Mesenchymal stem cell (in vitro differentiated cells and primary cell): ENCODE data around the gene NUCB2.
"Not testable (repeated sequence)": the region's sequence is repeated elsewhere in the genome, so short reads cannot be mapped to it uniquely, and the experiment has no call there.

Experiments
- DNase-seq: peaks from one replicate; pipeline ENCODE4 v3.0.0-alpha.2; 2013
- H2AFZ ChIP-seq: one replicate; pipeline ENCODE4 v1.6.1; 2013; ENCODE audit warnings: low read depth, mild to moderate bottlenecking, control low read depth, inconsistent platforms, low read length, moderate library complexity
- H2AK5ac ChIP-seq: 2 replicates; pipeline ENCODE4 v1.6.1; 2013; ENCODE audit warnings: low read length, moderate library complexity, mild to moderate bottlenecking, inconsistent platforms; ENCODE audit not compliant: severe bottlenecking
- H2BK120ac ChIP-seq: one replicate; pipeline ENCODE4 v1.6.1; 2013; ENCODE audit warnings: low read depth, mild to moderate bottlenecking, inconsistent platforms, low read length, moderate library complexity
- H2BK12ac ChIP-seq, 2 experiments: one replicate each; pipeline ENCODE4 v1.6.1; 2013; ENCODE audit warnings: inconsistent platforms in 2 of 2, low read length in 2 of 2, mild to moderate bottlenecking in 2 of 2, moderate library complexity in 2 of 2, control low read depth in 1 of 2
- H2BK15ac ChIP-seq: one replicate; pipeline ENCODE4 v1.6.1; 2013; ENCODE audit warnings: mild to moderate bottlenecking, low read depth, inconsistent platforms; ENCODE audit not compliant: poor library complexity, severe bottlenecking
- H2BK5ac ChIP-seq: 2 replicates; pipeline ENCODE4 v1.6.1; 2013; ENCODE audit warnings: low read depth, mild to moderate bottlenecking, low read length, control low read depth, inconsistent platforms; ENCODE audit not compliant: poor library complexity, severe bottlenecking
- H3K14ac ChIP-seq, 2 experiments: one replicate each; pipeline ENCODE4 v1.6.1; 2013; ENCODE audit warnings: inconsistent platforms in 2 of 2, low read length in 2 of 2, control low read depth in 1 of 2, mild to moderate bottlenecking in 1 of 2, moderate library complexity in 1 of 2
- H3K18ac ChIP-seq, 2 experiments: one replicate each; pipeline ENCODE4 v1.6.1; 2013; ENCODE audit warnings: inconsistent platforms in 2 of 2, low read length in 2 of 2, control low read depth in 1 of 2, low read depth in 1 of 2, mild to moderate bottlenecking in 1 of 2
- H3K23ac ChIP-seq, 2 experiments: one replicate each; pipeline ENCODE4 v1.6.1; 2013; ENCODE audit warnings: inconsistent platforms in 2 of 2, low read length in 2 of 2, mild to moderate bottlenecking in 2 of 2, moderate library complexity in 2 of 2, control low read depth in 1 of 2
- H3K27ac ChIP-seq: 2 replicates; pipeline ENCODE4 v1.5.1; 2013; ENCODE audit warnings: mild to moderate bottlenecking, moderate library complexity, low read length, control low read depth, inconsistent platforms; ENCODE audit not compliant: poor library complexity, severe bottlenecking
- H3K27me3 ChIP-seq, 2 experiments: 2 replicates each; pipeline versions ENCODE4 v1.6.1 to v1.7.0; 2013; ENCODE audit warnings: low read length in 2 of 2, mild to moderate bottlenecking in 2 of 2, moderate library complexity in 2 of 2, control low read depth in 1 of 2, inconsistent platforms in 1 of 2; ENCODE audit not compliant: control insufficient read depth in 1 of 2, insufficient read depth in 1 of 2
- H3K36me3 ChIP-seq, 2 experiments: 2 replicates each; pipeline versions ENCODE4 v1.6.1 to v1.7.0; 2013; ENCODE audit warnings: low read length in 2 of 2, control low read depth in 1 of 2, inconsistent platforms in 1 of 2, low read depth in 1 of 2, mild to moderate bottlenecking in 1 of 2; ENCODE audit not compliant: insufficient read depth in 2 of 2, control insufficient read depth in 1 of 2
- H3K4ac ChIP-seq, 2 experiments: one replicate each; pipeline ENCODE4 v1.6.1; 2013; ENCODE audit warnings: inconsistent platforms in 2 of 2, low read length in 2 of 2, mild to moderate bottlenecking in 2 of 2, moderate library complexity in 2 of 2, control low read depth in 1 of 2, low read depth in 1 of 2
- H3K4me1 ChIP-seq: 2 replicates; pipeline ENCODE4 v1.6.1; 2013; ENCODE audit warnings: low read depth, low read length, control low read depth; ENCODE audit not compliant: control insufficient read depth, insufficient read depth
- H3K4me2 ChIP-seq: 2 replicates; pipeline ENCODE4 v1.6.1; 2013; ENCODE audit warnings: low read length, mild to moderate bottlenecking, inconsistent platforms; ENCODE audit not compliant: poor library complexity, severe bottlenecking
- H3K4me3 ChIP-seq, 2 experiments: 2 replicates each; pipeline versions ENCODE4 v1.5.1 to v1.7.0; 2013; ENCODE audit warnings: low read length in 2 of 2, mild to moderate bottlenecking in 2 of 2, control low read depth in 1 of 2, low read depth in 1 of 2; ENCODE audit not compliant: insufficient read depth in 1 of 2
- H3K79me1 ChIP-seq: replicated peaks from 2 replicates; pipeline ENCODE4 v1.6.1; 2013; ENCODE audit warnings: mild to moderate bottlenecking, control low read depth, low read length, inconsistent platforms; ENCODE audit not compliant: poor library complexity, severe bottlenecking
- H3K9ac ChIP-seq: 2 replicates; pipeline ENCODE4 v1.7.0; 2013; ENCODE audit warnings: mild to moderate bottlenecking, low read length, moderate library complexity
- H3K9me3 ChIP-seq: 2 replicates; pipeline ENCODE4 v1.7.0; 2013; ENCODE audit warnings: mild to moderate bottlenecking, low read length; ENCODE audit not compliant: control insufficient read depth
- H4K8ac ChIP-seq: one replicate; pipeline ENCODE4 v1.6.1; 2013; ENCODE audit warnings: inconsistent platforms, mild to moderate bottlenecking, low read length, moderate library complexity
- H4K91ac ChIP-seq: one replicate; pipeline ENCODE4 v1.6.1; 2013; ENCODE audit warnings: mild to moderate bottlenecking, low read length, inconsistent platforms
- WGBS: methylation state at CpG from one replicate; pipeline ENCODE4 v1.1.7; 2013; ENCODE audit warnings: mixed read lengths; 5-methylcytosine and 5-hydroxymethylcytosine counted together

The NUCB2 gene

DNA sequence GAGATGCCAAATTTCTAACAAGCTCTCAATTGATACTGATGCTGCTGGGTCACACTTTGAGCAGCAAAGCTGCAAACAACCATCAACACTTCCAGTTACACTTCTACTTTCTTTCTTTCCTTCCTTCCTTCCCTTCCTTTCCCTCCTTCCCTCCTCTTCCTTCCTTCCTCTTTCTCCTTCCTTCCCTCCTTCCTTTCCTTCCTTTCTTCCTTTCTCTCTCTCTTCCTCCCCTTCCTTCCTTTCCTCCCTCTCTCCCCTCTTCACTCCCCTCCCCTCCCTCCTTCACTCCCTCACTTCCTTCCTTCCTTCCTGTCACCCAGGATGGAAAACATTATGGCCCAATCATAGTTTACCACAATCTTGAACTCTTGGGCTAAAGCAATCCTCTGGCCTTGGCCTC, 35.8 kb upstream of the NUCB2 start:
- no peak overlapping the region for H3K14ac ChIP-seq
- no peak overlapping the region for H3K4me2 ChIP-seq
- H3K27me3 ChIP-seq, result no peaks in the 10 kb centered on the region
- no peak overlapping the region for H2BK5ac ChIP-seq
- H4K91ac ChIP-seq, result no peak overlapping the region
- H2BK120ac ChIP-seq, result no peak overlapping the region
- H4K8ac ChIP-seq, result no peak overlapping the region
- H3K9me3 ChIP-seq, result no peaks in the 10 kb centered on the region
- H3K4me1 ChIP-seq, result peaks cover 2% of the 10 kb centered on the region
- H2BK15ac ChIP-seq, result no peak overlapping the region
- H2BK12ac ChIP-seq, result no peak overlapping the region
- no peak overlapping the region for H3K9ac ChIP-seq
- no peak overlapping the region for H3K27ac ChIP-seq
- H2AK5ac ChIP-seq, result no peak overlapping the region
- H2AFZ ChIP-seq, result no peak overlapping the region
- H3K4ac ChIP-seq, result no peak overlapping the region
- no peaks in the 10 kb centered on the region for H3K79me1 ChIP-seq
- H3K36me3 ChIP-seq, result no peaks in the 10 kb centered on the region
- H3K4me3 ChIP-seq, result no peak overlapping the region
- H3K23ac ChIP-seq, result no peak overlapping the region
- no peak for DNase-seq
- no peak overlapping the region for H3K18ac ChIP-seq

DNA sequence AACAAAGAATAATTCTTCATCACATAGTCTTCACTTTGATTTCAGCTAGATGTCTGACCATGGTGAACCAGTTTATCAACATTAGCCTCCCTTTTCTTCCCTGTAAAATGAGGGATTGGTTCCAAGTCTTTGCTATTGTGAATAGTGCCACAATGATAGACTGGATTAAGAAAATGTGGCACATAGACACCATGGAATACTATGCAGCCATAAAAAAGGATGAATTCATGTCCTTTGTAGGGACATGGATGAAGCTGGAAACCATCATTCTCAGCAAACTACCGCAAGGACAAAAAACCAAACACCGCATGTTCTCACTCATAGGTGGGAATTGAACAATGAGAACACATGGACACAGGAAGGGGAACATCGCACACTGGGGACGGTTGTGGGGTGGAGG, 33.6 kb upstream of the NUCB2 start:
- not testable (repeated sequence) for H3K23ac ChIP-seq, H3K9ac ChIP-seq, H3K18ac ChIP-seq, H3K4me1 ChIP-seq, H2BK15ac ChIP-seq, H3K36me3 ChIP-seq, DNase-seq, H2AFZ ChIP-seq, H3K9me3 ChIP-seq, H2BK12ac ChIP-seq, H3K27ac ChIP-seq, H2AK5ac ChIP-seq, H3K27me3 ChIP-seq, H3K4me2 ChIP-seq, H3K79me1 ChIP-seq, H4K91ac ChIP-seq, H3K14ac ChIP-seq, H3K4me3 ChIP-seq, H2BK5ac ChIP-seq, H3K4ac ChIP-seq, H4K8ac ChIP-seq, H2BK120ac ChIP-seq
- no CpG with 5 or more reads among the region's 4 CpGs for WGBS

DNA sequence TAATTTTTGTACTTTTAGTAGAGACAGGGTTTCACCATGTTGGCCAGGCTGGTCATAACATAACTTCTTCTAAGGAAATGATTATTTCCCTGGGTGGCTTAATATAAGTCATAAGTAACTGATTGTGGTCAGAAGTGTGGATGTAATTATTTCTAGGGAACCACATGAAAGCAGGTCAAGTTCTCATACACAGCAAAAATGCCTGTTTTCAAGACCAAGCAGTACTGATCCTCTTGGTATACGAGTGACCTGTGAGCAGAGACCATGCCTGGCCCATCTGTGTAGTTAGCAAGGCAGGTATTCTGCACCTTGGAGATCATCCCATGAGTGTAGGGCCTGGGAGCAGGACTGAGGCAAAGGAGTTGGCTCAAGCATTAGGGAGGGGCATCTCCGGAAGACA, 32.5 kb upstream of the NUCB2 start:
- H3K27ac ChIP-seq, result no peak overlapping the region
- no peak overlapping the region for H2AK5ac ChIP-seq
- H2BK15ac ChIP-seq, result no peak overlapping the region
- H3K79me1 ChIP-seq, result no peaks in the 10 kb centered on the region
- H3K18ac ChIP-seq, result no peak overlapping the region
- no peak for DNase-seq
- no peak overlapping the region for H2AFZ ChIP-seq
- 63% methylated on average over 2 of the region's 2 CpGs for WGBS
- H4K91ac ChIP-seq, result no peak overlapping the region
- no peak overlapping the region for H3K9ac ChIP-seq
- no peaks in the 10 kb centered on the region for H3K36me3 ChIP-seq
- peaks cover 2% of the 10 kb centered on the region for H3K4me1 ChIP-seq
- no peak overlapping the region for H4K8ac ChIP-seq
- H3K4me2 ChIP-seq, result no peak overlapping the region
- no peaks in the 10 kb centered on the region for H3K27me3 ChIP-seq
- H2BK120ac ChIP-seq, result no peak overlapping the region
- no peak overlapping the region for H3K4me3 ChIP-seq
- no peak overlapping the region for H2BK12ac ChIP-seq
- H3K14ac ChIP-seq, result no peak overlapping the region
- no peak overlapping the region for H2BK5ac ChIP-seq
- no peak overlapping the region for H3K23ac ChIP-seq
- H3K4ac ChIP-seq, result no peak overlapping the region
- no peaks in the 10 kb centered on the region for H3K9me3 ChIP-seq

DNA sequence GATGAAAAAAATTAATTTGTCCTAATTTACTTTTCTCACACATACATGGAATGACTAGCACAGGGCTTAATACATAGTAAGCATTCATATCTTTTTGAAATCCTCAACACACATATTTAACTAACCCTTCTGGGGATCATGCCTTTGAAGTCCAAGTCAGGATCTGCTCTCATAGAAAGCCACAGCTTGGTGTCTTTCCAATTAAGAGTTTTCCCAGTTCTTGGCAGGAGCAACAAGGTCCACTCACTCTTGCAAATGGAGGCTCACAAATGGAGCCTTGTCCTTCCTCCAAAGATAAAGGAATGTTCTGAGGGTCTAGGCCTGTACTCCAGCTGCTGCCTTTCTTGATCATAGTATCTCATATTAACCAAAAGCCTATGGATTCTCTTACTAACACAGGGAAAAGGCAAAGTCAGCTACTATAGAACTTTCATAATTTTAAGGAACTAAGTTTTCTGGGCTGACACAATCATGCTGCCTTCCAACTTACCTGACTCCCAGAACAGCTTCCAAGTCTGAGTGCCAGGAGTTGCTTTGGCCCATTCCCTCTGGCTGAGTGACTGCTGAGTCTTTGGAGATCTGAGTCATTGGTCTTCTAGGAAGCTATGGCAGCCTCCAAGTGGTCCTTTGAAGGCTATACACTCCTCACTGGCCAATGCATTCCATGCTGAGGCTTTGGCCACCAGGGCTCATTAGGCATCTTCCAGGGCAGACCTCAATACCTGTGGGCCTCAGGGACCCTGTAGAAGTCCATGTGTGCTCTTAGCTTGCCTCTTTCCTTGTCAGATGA, 25.8 kb upstream of the NUCB2 start:
- Histone ChIP-seq H2BK12ac (no peak overlapping the region), H2BK15ac (no peak overlapping the region), H3K18ac (no peak overlapping the region), H3K27me3 (no peaks in the 10 kb centered on the region), H3K4me3 (no peak overlapping the region), H2BK5ac (no peak overlapping the region), H3K4ac (no peak overlapping the region), H2AFZ (no peak overlapping the region), H2AK5ac (no peak overlapping the region), H3K36me3 (no peaks in the 10 kb centered on the region), H3K27ac (no peak overlapping the region), H3K9ac (no peak overlapping the region), H2BK120ac (no peak overlapping the region), H4K8ac (no peak overlapping the region), H3K9me3 (no peaks in the 10 kb centered on the region), H3K4me1 (no peaks in the 10 kb centered on the region), H3K14ac (no peak overlapping the region), H3K79me1 (no peaks in the 10 kb centered on the region), H3K23ac (no peak overlapping the region), H3K4me2 (no peak overlapping the region), H4K91ac (no peak overlapping the region)
- DNase-seq, result no peak
